Measurements from ENCODE around the gene LYZL6. TPM values are rescaled to one million over a fixed set of nuclear protein-coding genes. Genes with fewer than 3 reads are reported as not detected.
A peak's percentile ranks its signal among the peaks of the same experiment; 100 is the strongest.

The LYZL6 gene
- total RNA-seq, 1 donor from 2014 or later = not detected

GRCh38 chr17:35934760-35935159, 8.8 kb downstream of the LYZL6 start:
- Mint-ChIP-seq H3K4me1 (peaks cover 26% of the 10 kb centered on the region), H3K9me3 (no peaks in the 10 kb centered on the region), H3K36me3 (no peaks in the 10 kb centered on the region), H3K4me3 (no peak overlapping the region), H3K27me3 (ENCODE audit: low read depth) (no peaks in the 10 kb centered on the region), H3K27ac (no peak overlapping the region)
- TF ChIP-seq CTCF (IDR thresholded peaks at IDR 0.05; ENCODE audit: unreplicated experiment) = no peak
- no peak for DNase-seq (ENCODE audit: low spot score in 2 of 2, unreplicated experiment in 2 of 2)

- Mint-ChIP-seq H3K27me3 (ENCODE audit: low read depth) (no peaks in the 10 kb centered on the region), H3K27ac (peak overlapping the region; percentile 82), H3K4me3 (no peak overlapping the region), H3K4me1 (peaks cover 28% of the 10 kb centered on the region), H3K9me3 (no peaks in the 10 kb centered on the region), H3K36me3 (no peaks in the 10 kb centered on the region)
- no peak for DNase-seq (ENCODE audit: low spot score in 2 of 2, unreplicated experiment in 2 of 2)
- no peak for TF ChIP-seq CTCF (IDR thresholded peaks at IDR 0.05; ENCODE audit: unreplicated experiment)
These were observed 10.9 kb downstream of the LYZL6 start for GRCh38 chr17:35932586-35932985.

GRCh38 chr17:35931794-35932425, 11.6 kb downstream of the LYZL6 start:
- no peaks in the 10 kb centered on the region for H3K27me3 Mint-ChIP-seq (ENCODE audit: low read depth)
- no peaks in the 10 kb centered on the region for H3K9me3 Mint-ChIP-seq
- peak overlapping the region; percentile 82 for H3K27ac Mint-ChIP-seq
- DNase-seq (ENCODE audit: low spot score in 2 of 2, unreplicated experiment in 2 of 2) = no peak
- H3K4me3 Mint-ChIP-seq = no peak overlapping the region
- no peaks in the 10 kb centered on the region for H3K36me3 Mint-ChIP-seq
- no peak for TF ChIP-seq CTCF (IDR thresholded peaks at IDR 0.05; ENCODE audit: unreplicated experiment)
- H3K4me1 Mint-ChIP-seq = peaks cover 28% of the 10 kb centered on the region

GRCh38 chr17:35930211-35931065, 13.1 kb downstream of the LYZL6 start, which contains the start of gene RDM1:
RDM1 (minus strand) TSS chr17:35930773; CDS start chr17:35930727, 46 bp downstream.
- H3K27ac Mint-ChIP-seq = peak within 1 kb of the TSS; percentile 62
- no peak for TF ChIP-seq CTCF (IDR thresholded peaks at IDR 0.05; ENCODE audit: unreplicated experiment)
- no peaks in the 10 kb centered on the region for H3K27me3 Mint-ChIP-seq (ENCODE audit: low read depth)
- no peaks in the 10 kb centered on the region for H3K36me3 Mint-ChIP-seq
- no peaks in the 10 kb centered on the region for H3K9me3 Mint-ChIP-seq
- H3K4me1 Mint-ChIP-seq = peaks cover 28% of the 10 kb centered on the region
- peak; percentile 75 to 89 for DNase-seq (ENCODE audit: low spot score in 2 of 2, unreplicated experiment in 2 of 2)
- peak within 1 kb of the TSS; percentile 81 for H3K4me3 Mint-ChIP-seq

GRCh38 chr17:35927714-35928113, 15.8 kb downstream of the LYZL6 start:
- peaks cover 28% of the 10 kb centered on the region for H3K4me1 Mint-ChIP-seq
- H3K9me3 Mint-ChIP-seq = no peaks in the 10 kb centered on the region
- DNase-seq (ENCODE audit: low spot score in 2 of 2, unreplicated experiment in 2 of 2) = no peak
- no peaks in the 10 kb centered on the region for H3K36me3 Mint-ChIP-seq
- H3K27me3 Mint-ChIP-seq (ENCODE audit: low read depth) = no peaks in the 10 kb centered on the region
- TF ChIP-seq CTCF (IDR thresholded peaks at IDR 0.05; ENCODE audit: unreplicated experiment) = no peak
- H3K4me3 Mint-ChIP-seq = no peak overlapping the region
- no peak overlapping the region for H3K27ac Mint-ChIP-seq
